ENCODE results near the gene FPR1. TPM values are rescaled to one million over a fixed set of nuclear protein-coding genes. Genes with fewer than 3 reads are reported as not detected.

FPR1 gene, protein sequence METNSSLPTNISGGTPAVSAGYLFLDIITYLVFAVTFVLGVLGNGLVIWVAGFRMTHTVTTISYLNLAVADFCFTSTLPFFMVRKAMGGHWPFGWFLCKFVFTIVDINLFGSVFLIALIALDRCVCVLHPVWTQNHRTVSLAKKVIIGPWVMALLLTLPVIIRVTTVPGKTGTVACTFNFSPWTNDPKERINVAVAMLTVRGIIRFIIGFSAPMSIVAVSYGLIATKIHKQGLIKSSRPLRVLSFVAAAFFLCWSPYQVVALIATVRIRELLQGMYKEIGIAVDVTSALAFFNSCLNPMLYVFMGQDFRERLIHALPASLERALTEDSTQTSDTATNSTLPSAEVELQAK
- not detected in 2 replicates for total RNA-seq (2014; rRNA removed; shearing (Covaris generic))
- polyA plus RNA-seq (2015; cell fraction: cytosol; rRNA removed), result not detected in 2 replicates
- 0.21 TPM in 1 of 2 replicates, not detected in the other for polyA plus RNA-seq (2015; cell fraction: nucleus; rRNA removed)

DNA sequence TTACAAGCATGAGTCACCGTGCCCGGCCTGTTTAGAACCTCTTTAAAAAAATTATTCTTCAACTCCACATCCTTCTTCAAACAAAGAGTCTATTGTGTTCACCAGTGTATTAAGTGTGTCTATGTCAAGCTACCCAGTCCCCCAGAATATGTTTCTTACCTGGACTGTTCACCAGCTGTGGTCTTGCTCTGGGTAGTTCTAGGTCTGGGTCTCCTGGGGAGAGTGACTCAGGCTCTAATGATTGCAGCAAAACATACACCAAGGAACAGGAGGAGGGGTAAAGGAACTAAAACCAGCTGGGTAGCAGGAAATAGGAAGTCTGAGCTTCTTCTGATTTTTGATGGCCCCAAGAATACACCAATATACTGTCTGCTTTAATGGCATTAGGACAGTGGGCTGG, at the start of gene FPR1:
TSS of gene FPR1 (minus strand) at position 224 of the 400 bp plus-strand sequence. CDS start 4,884 bp downstream, outside the sequence.
- no peak for DNase-seq (ENCODE audit: low read depth, low spot score)
- in situ Hi-C loops (cut with HindIII; ENCODE audit: low pct_unique_long_range_greater_than_20kb, low sequenced_read_pairs), result no loop called here

DNA sequence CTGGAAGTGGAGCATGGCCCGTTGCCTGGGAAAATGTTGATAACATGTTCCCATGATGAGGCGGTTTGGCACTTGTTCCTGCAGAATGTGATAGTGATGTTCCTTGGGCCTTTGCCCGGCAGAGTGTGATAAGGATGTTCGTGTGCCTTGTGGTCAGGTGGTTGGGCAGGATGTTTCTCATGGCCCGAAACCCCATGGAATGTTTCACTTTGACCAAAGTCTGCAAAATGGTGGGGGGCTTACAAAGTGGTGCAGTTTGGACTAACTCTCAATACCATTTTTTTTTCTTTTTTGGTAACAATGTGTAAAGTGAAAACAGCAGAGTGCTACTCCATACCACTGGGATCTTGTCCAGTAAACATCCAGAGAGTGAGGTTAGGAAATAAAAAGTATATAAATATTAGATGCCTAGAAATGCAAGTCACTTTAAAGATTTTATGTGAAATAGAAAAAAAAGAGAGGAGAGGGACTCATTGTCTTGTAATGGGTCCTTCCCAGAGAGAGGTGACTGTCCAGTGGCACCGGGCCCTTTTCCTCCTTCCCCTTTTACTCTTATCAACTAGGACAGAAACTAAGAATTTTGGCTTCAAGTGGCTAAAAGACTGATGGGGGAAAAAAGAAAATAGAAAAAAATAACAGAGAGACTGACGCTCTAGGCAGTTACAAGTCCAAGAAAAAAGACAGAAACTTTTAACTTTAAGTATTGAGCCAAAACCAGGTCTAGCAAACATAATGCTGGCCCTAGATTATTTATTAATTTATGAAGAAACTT, 49.0 kb upstream of the FPR1 start:
- in situ Hi-C loops (cut with HindIII; ENCODE audit: low pct_unique_long_range_greater_than_20kb, low sequenced_read_pairs), result no loop called here
- no peak for DNase-seq (ENCODE audit: low read depth, low spot score)

DNA sequence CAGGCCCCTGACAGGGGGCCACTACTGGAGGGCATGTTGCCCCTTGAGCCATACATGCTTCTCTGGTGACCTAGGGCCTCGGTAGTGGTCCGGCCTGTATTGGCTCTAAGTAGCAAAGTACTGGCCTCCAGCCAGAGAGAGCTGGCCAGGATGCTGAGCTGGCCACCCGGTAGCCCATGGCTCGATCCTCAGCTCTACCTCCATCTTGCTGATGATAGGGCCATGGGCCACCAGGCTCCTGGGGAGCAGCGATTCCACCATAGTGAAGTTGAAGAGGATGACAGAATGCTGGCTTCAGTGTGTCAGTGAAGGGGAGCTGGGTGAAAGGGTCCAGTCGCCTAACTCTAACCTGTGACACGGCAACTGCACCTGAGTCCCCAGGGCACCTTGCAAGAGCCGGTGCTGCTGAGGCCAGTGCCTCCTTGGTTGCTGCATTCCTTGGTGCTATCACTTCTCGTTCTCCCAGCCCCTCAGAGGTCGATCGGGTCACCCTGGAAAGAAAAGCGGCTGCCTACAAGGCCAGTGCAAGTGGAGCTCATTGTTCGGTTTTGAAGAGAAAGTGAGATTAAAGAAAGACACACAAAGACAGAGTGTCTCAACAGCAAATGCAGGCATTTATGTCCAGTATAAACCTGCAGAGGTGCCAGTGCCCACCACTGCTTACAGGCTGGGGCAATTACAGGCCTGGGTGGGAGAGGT, 48.2 kb upstream of the FPR1 start:
- no peak for DNase-seq (ENCODE audit: low read depth, low spot score)
- in situ Hi-C loops (cut with HindIII; ENCODE audit: low pct_unique_long_range_greater_than_20kb, low sequenced_read_pairs), result no loop called here

DNA sequence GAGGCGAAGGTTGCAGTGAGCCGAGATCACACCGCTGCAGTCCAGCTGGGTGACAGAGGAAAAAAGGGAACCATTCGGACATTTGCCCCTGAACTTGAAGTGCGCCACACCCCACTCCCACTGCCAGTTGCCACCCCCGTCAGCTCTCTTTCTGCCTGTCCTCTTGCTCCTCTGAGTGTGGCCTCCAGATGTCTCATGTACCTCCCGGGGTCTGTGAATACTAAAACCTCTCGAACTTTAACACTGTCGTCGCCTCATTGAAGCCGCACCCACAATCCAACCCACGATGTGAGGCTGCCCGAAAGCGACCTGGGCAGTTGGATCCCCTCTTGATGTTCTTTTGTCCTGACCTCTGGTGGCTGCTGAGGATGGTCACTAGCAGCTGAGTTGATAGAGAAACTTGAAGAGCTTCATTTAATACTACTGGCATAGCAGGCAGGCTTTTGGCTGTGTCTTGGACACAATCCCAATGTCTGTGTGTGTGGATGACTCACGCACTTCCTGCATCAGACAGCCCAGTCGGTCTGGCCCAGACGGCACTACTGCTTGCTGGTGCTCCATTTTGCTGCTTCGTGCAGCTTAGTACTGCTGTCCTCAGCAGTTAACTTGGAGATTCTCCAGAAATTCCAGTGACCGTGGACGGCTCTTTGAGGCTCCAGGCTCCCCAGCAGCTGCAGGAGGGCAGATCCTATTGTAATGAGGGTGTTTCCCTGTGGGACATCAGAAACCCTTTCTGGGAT, 47.5 kb upstream of the FPR1 start:
- in situ Hi-C loops (cut with HindIII; ENCODE audit: low pct_unique_long_range_greater_than_20kb, low sequenced_read_pairs), result no loop called here
- DNase-seq (ENCODE audit: low read depth, low spot score), result peak; percentile 27

DNA sequence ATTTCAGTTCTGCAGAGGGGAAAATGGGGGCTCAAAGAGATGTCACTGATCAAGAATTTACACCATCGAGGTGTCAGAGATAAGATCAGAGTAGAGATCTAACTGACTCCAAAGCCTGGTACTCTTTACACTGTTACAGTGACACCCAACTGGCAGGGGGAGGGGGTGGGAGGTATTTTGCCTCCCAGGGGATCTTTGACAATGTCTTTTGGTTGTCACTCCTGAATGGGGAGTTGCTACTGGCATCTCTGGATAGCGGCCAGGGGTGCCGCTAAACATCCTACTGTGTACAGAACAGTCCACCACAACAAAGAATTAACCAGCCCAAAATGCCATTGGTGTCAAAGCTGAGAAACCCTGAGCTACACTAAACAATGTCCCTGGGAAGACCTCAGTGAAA, 46.4 kb upstream of the FPR1 start:
- no peak for DNase-seq (ENCODE audit: low read depth, low spot score)
- in situ Hi-C loops (cut with HindIII; ENCODE audit: low pct_unique_long_range_greater_than_20kb, low sequenced_read_pairs), result no loop called here

DNA sequence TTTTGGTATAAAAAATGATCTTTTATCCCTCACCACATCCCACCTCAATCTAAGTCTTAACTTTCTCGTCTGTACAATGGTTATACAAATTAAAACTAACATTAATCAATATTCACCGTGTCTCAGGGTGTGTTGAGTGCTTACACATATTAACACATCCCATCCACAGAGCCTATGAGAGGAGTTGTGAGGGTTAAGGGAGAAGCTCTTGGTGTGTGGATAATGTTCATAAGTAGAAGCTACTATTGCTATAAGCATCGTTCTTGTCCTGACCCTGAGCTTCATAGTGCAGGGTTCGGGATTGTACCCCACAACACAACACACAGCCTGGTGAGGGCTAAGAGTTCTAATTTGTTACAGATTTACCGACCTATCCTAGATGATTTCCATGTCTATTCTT, 45.8 kb upstream of the FPR1 start:
- in situ Hi-C loops (cut with HindIII; ENCODE audit: low pct_unique_long_range_greater_than_20kb, low sequenced_read_pairs), result no loop called here

DNA sequence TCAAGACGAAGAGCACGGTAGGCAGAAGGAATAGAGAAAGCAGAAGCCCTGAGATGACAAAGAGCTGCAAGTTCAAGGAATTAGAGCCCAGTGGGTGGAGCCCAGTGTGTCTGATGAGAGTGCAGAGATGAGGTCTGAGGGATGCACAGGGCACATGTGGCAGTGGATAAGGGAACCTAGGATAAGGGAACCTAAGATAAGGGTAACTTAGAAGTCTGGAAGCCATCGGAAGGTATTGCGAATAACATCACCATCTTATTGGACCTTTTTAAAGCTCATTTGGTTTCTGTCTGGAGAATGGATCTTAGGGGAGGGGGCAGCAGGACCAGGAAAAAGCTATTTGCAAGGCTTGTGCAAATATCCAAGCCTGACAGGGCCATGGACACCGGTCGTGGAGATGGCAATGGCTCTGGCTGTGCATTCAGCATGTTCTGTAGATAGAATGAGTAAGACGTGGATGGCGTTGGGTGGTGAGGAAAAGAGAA, 44.6 kb upstream of the FPR1 start:
- DNase-seq (ENCODE audit: low read depth, low spot score), result no peak
- in situ Hi-C loops (cut with HindIII; ENCODE audit: low pct_unique_long_range_greater_than_20kb, low sequenced_read_pairs), result no loop called here

More for the DNA sequence above, 45.8 kb upstream of the FPR1 start:
- DNase-seq (ENCODE audit: low read depth, low spot score), result no peak

DNA sequence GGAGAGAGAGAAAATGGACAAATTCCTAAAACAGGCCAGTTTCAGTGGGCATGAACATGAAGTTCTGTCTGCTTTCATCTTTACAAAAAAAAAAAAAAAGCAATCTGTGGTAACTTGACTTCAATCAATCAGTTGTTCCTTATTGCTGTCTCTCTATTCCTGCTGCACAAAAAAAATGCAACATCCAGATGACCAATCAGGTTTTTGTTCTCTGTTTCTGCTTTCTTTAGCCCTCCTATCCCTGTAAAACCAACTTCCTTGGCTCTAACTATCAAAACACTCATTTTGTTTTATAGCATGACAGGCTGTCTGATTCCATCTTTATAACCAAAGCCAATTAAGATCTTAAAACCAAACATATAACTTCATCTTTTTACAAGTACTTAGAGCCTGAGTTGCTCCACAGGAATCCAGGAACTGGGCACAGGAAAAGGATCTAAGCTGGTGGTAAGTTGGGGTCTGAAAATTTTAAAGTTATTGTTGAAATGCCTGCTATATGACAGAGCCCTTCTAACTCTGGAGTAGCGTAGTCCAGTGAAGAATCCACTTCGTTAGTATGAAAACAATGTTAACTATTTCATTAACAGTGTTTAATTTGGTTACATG, 43.3 kb upstream of the FPR1 start, which contains the start of gene FPR3:
TSS of gene FPR3 (plus strand) at position 273 of the 606 bp plus-strand sequence. CDS start 28,592 bp downstream, outside the sequence.
- no peak for DNase-seq (ENCODE audit: low read depth, low spot score)
- in situ Hi-C loops (cut with HindIII; ENCODE audit: low pct_unique_long_range_greater_than_20kb, low sequenced_read_pairs), result no loop called here

DNA sequence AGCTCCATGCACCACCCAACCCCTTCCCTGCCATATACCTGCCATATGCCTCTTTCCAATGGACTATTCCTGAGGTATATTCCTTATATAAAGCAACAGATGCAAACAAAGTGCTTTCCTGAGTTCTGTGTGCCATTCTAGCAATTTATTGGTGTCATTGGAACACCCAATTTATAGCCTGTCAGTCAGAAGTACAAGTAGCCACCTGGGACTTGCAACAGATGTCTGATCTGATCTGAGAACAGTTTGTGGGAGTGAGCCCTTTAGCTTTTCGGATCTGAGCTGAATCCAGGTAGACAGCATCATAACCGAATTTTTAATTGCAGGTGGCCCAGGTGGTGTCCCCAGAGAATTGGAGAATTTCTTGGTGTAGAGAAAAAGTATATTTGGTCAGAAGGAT, 42.3 kb upstream of the FPR1 start:
- in situ Hi-C loops (cut with HindIII; ENCODE audit: low pct_unique_long_range_greater_than_20kb, low sequenced_read_pairs), result no loop called here
- DNase-seq (ENCODE audit: low read depth, low spot score), result no peak

DNA sequence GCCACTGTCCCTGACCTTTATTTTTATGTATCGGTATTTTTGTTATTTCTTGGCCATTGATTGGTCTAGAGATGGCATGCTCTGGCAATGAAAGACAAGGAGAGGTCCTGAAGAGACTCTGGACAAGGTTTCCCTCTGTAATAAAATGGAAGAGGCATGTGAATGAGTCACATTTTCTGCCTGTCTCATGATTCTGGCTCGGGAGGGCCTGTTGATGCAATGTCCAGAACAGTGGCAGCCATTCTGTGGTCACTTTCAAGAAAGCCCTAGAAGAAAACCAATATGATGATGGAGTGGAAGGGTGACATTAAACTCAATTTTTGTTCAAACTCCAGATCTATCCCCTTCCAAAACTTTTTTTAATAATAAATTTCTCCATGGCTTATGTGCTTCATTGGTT, 41.3 kb upstream of the FPR1 start:
- DNase-seq (ENCODE audit: low read depth, low spot score), result no peak
- in situ Hi-C loops (cut with HindIII; ENCODE audit: low pct_unique_long_range_greater_than_20kb, low sequenced_read_pairs), result no loop called here

DNA sequence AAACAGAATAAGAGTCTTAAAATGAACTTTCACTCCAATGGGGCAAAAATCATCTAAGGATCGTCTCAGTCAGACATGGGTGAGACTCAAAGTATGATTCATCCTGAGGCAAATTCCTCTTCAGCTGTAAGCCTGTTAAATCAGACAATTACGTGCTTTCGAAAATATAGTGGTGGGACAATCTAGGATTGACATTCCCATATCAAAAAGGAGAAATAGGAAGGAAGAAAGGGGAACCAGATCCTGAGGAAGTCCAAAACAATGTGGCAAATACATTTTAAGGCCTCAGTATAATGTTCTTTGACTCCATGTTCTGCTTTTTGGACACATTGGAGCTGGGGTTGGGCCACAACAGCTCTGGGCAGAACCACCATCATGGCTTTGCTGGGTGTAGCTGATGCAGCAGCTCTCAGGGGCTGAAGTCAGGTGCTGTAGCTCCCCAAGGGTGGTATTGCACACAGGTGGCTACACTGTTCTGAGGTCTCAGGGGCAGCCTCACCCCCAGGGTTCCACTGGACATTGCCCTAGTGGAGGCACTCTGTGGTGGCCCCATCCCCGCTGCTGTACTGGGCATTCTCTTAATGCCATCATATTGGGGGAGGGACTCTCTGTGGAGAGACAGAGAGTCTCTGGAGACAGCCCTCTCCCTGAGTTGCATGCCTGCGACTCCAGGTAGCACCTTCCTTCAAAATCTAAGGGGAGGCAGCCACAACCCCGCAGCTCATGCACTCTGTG, 37.5 kb upstream of the FPR1 start:
- DNase-seq (ENCODE audit: low read depth, low spot score), result no peak
- in situ Hi-C loops (cut with HindIII; ENCODE audit: low pct_unique_long_range_greater_than_20kb, low sequenced_read_pairs), result no loop called here

DNA sequence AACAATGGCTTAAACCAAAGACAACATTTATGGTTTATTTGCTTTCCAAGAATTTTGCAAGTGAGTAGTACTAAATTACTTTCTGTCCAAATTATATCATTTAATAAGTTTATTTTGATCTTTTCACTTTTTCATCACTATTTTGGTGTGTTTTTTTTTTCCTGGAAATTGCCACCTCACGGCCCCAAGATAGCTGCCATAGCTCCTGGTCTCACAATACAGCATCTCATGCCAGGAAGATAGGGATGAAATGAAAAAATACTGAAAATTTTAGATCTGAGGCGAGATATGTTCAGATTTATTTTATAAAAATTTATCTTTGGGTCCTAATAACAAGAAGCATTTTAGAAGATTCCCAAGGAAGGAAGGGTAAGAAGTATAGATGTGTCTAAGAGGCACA, 36.4 kb upstream of the FPR1 start:
- in situ Hi-C loops (cut with HindIII; ENCODE audit: low pct_unique_long_range_greater_than_20kb, low sequenced_read_pairs), result no loop called here
- DNase-seq (ENCODE audit: low read depth, low spot score), result no peak

DNA sequence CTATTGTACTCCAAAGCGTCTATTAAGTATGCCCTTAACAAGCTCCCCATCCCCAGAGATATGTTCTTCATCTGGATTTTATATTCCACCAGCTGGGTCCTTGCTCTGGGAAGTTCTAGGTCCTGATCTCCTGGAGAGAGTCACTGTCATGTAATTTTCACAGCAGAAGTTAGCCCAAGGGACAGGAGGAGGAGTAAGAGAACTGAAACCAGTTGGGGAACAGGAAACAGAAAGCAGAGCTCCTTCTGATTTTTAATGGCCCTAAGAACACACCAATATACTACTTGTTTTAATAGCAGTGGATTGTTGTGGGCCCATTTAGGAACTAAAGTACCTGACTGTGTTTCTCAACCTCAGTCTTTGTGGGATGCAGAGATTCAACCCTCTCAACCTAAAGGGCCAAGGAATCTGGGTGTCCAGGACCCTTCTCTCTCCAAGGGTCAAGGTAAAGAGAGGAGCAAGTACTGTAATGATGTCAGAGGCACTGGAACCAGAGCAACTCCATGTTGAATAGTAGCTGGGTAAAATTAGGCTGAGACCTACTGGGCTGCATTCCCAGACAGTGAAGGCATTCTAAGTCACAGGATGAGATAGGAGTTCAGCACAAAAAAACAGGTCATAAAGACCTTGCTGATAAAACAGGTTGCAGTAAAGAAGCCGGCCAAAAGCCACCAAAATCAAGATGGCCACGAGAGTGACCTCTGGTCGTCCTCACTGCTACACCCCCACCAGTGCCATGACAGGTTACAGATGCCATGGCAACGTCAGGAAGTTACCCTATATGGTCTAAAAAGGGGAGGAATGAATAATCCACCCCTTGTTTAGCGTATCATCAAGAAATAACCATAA, 35.2 kb upstream of the FPR1 start:
- in situ Hi-C loops (cut with HindIII; ENCODE audit: low pct_unique_long_range_greater_than_20kb, low sequenced_read_pairs), result no loop called here
- DNase-seq (ENCODE audit: low read depth, low spot score), result no peak

DNA sequence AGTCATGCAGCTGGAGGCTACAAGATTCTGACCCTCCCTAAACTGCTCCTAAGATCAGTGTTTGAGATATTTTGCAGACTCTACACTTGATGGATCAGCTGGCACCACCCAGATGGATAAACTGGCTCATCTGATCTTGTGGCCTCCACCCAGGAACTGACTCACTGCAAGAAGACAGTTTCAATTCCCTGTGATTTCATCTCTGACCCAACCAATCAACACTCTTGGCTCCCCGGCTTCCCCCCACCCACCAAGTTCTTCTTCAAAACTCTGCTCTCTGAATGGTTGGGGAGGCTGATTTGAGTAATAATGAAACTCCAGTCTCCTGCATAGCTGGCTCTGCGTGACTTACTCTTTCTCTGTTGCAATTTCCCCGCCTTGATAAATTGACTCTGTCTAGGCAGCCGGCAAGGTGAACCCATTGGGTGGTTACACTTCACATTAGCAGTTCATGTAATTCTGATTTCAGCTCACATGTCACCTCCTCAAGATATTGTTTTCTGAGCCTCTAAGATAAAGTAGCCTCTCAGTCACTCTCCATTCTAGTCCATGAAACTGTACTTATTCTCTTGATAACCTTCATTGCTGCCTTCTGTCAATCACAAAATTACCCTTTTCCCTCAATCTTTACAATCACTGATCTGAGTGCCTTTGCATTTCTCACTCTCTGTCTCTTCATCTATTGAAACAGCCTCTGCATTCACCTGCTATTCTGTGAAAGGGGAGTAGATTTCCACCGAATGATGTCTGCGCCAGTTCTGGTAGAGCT, 33.4 kb upstream of the FPR1 start:
- peak; percentile 15 for DNase-seq (ENCODE audit: low read depth, low spot score)
- in situ Hi-C loops (cut with HindIII; ENCODE audit: low pct_unique_long_range_greater_than_20kb, low sequenced_read_pairs), result no loop called here

All from SK-MEL-5 (cell line).